Lung (tissue), 12 donors: Measurements from ENCODE around the gene TOX2. TPM values are rescaled to one million over a fixed set of nuclear protein-coding genes. Genes with fewer than 3 reads are reported as not detected.

Experiments used
- ATAC-seq: fragments of 200-7000 bp; cut with Tn5 transposase; one replicate; pipeline ENCODE4 v1.9.1; 2020; ENCODE audit warnings: moderate number of reproducible peaks; ENCODE audit not compliant: insufficient read depth, low FRiP score
- DNase-seq, 3 donors: peaks; one replicate each; pipeline ENCODE4 v3.0.0-alpha.2; 2013 to 2017
- H3K27ac ChIP-seq, 2 donors: one replicate each; pipeline ENCODE4 v1.5.1; 2013; ENCODE audit warnings: mild to moderate bottlenecking in 2 of 2, moderate library complexity in 2 of 2, control low read depth in 1 of 2, inconsistent platforms in 1 of 2, low read depth in 1 of 2, low read length in 1 of 2
- H3K27me3 ChIP-seq, 3 donors: one replicate each; pipeline ENCODE4 v1.5.1; 2013; ENCODE audit warnings: low read length in 2 of 3; ENCODE audit not compliant: control insufficient read depth in 3 of 3, insufficient read depth in 3 of 3
- H3K36me3 ChIP-seq, 4 donors: one replicate each; pipeline ENCODE4 v1.5.1; 2013; ENCODE audit warnings: low read length in 4 of 4, mild to moderate bottlenecking in 1 of 4, moderate library complexity in 1 of 4; ENCODE audit not compliant: control insufficient read depth in 4 of 4, insufficient read depth in 4 of 4
- H3K4me1 ChIP-seq, 5 donors: one replicate each; pipeline ENCODE4 v1.5.1; 2013; ENCODE audit warnings: low read length in 5 of 5, mild to moderate bottlenecking in 2 of 5, moderate library complexity in 1 of 5; ENCODE audit not compliant: control insufficient read depth in 5 of 5, insufficient read depth in 5 of 5
- H3K4me3 ChIP-seq: one replicate; pipeline ENCODE4 v1.5.1; 2013; ENCODE audit warnings: mild to moderate bottlenecking, control low read depth, moderate library complexity
- H3K9ac ChIP-seq, 2 donors: one replicate each; pipeline ENCODE4 v1.5.1; 2013; ENCODE audit warnings: low read length in 2 of 2, control low read depth in 1 of 2; ENCODE audit not compliant: insufficient read depth in 1 of 2
- H3K9me3 ChIP-seq, 4 donors: one replicate each; pipeline ENCODE4 v1.5.1; 2013; ENCODE audit warnings: low read length in 3 of 4, mild to moderate bottlenecking in 1 of 4, moderate library complexity in 1 of 4; ENCODE audit not compliant: control insufficient read depth in 4 of 4, insufficient read depth in 3 of 4
- CTCF ChIP-seq: IDR thresholded peaks from 2 replicates; pipeline ENCODE4 v1.5.1; 2012; ENCODE audit warnings: mild to moderate bottlenecking; ENCODE audit errors: control extremely low read depth, extremely low read depth
- WGBS, 2 donors: extraction: QIAGEN DNeasy Blood & Tissue Kit; methylation state at CpG; one replicate each; pipeline ENCODE4 v1.1.7; 2013; 5-methylcytosine and 5-hydroxymethylcytosine counted together
- polyA plus RNA-seq, 2 donors: library from polyadenylated mRNA; stranded (reverse); fragments of 200-250 nt; gene quantifications; one replicate each; pipeline ENCODE4 v1.2.1, GENCODE V29; 2013
- total RNA-seq, 2 donors: library from RNA; depleted of rRNA in 1 of 2; stranded (reverse); fragments of >200 nt in 1 of 2; gene quantifications; one replicate each; pipeline ENCODE4 v1.2.1, GENCODE V29; 2014 to 2021
- donor health status: control.
- donor health status: control.
- donor health status: Bipolar disorder and iron deficiency.
- donor health status: healthy.
- donor health status: DM: yes; HTN: yes; CAD: no.

The TOX2 gene
- total and polyA plus RNA-seq, 4 donors, result 12.0 to 25.5 (median 16.6) TPM

- no peak overlapping the region for H3K9ac ChIP-seq
- 49 to 66% methylated on average over 15 of the region's 15 CpGs for WGBS, 2 donors
- no peak overlapping the region for H3K27ac ChIP-seq
- no peak overlapping the region for H3K4me3 ChIP-seq
- H3K36me3 ChIP-seq, result peaks cover 0 to 1% (median 0%) of the 10 kb centered on the region in 4 donors
- TF ChIP-seq CTCF, result no peak
- ATAC-seq (peak; percentile 64), DNase-seq (peak; percentile 86 to 92 (median 87))
- peaks cover 0 to 30% (median 11%) of the 10 kb centered on the region in 5 donors for H3K4me1 ChIP-seq
- H3K9me3 ChIP-seq, result peaks cover 0 to under 1% (median 0%) of the 10 kb centered on the region in 4 donors
- H3K27me3 ChIP-seq, result no peaks in the 10 kb centered on the region
Observed at GRCh38 chr20:44018259-44018941, 103.7 kb downstream of the TOX2 start.

GRCh38 chr20:44018942-44019637 lies 104.4 kb downstream of the TOX2 start:
- Histone ChIP-seq H3K36me3 (peaks cover 0 to 1% (median 0%) of the 10 kb centered on the region in 4 donors), H3K27ac (no peak overlapping the region), H3K4me3 (no peak overlapping the region), H3K4me1 (peaks cover 0 to 30% (median 11%) of the 10 kb centered on the region in 5 donors), H3K9ac (no peak overlapping the region), H3K9me3 (peaks cover 0 to 2% (median 0%) of the 10 kb centered on the region in 4 donors), H3K27me3 (no peaks in the 10 kb centered on the region)
- DNase-seq (no peak), ATAC-seq (no peak)
- TF ChIP-seq CTCF, result no peak
- 66 to 80% methylated on average over 2 of the region's 2 CpGs for WGBS, 2 donors

- no peak overlapping the region for H3K4me3 ChIP-seq
- no peak for DNase-seq
- H3K9ac ChIP-seq, result no peak overlapping the region
- no peak for ATAC-seq
- TF ChIP-seq CTCF, result no peak
- peaks cover 0 to 2% (median 0%) of the 10 kb centered on the region in 4 donors for H3K9me3 ChIP-seq
- 48 to 49% methylated on average over 13 of the region's 13 CpGs for WGBS, 2 donors
- no peaks in the 10 kb centered on the region for H3K27me3 ChIP-seq
- no peak overlapping the region for H3K27ac ChIP-seq
- H3K4me1 ChIP-seq, result peaks cover 0 to 23% (median 6%) of the 10 kb centered on the region in 5 donors
- H3K36me3 ChIP-seq, result peaks cover 0 to 1% (median 0%) of the 10 kb centered on the region in 4 donors
Observed at GRCh38 chr20:44019638-44020335, 105.1 kb downstream of the TOX2 start.
